K562 (cell line): ENCODE measurements around the gene VSIG10L. TPM values are rescaled to one million over a fixed set of nuclear protein-coding genes. Genes with fewer than 3 reads are reported as not detected.

ENCODE experiments used
- CREM ChIP-seq: IDR thresholded peaks from 2 replicates; pipeline ENCODE4 v1.6.1; 2014; ENCODE audit warnings: antibody characterized with exemption, low read depth
- DLX4 ChIP-seq: fragments of 250-450 bp; sonication (Bioruptor Pico); IDR thresholded peaks from 2 replicates; pipeline ENCODE4 v1.6.1; 2021; ENCODE audit warnings: mild to moderate bottlenecking
- ELF1 ChIP-seq: fragments of 200-800 bp; sonication (Bioruptor generic); IDR thresholded peaks from 2 replicates; pipeline ENCODE4 v1.6.1; 2016; ENCODE audit warnings: missing genetic modification characterization, missing compliant biosample characterization
- HNRNPK ChIP-seq: fragments of 200-400 bp; formaldehyde crosslinking; IDR thresholded peaks from one replicate; pipeline ENCODE4 v1.6.1; 2018; ENCODE audit warnings: mild to moderate bottlenecking, low read depth, low read length; ENCODE audit not compliant: poor library complexity, severe bottlenecking
- MAFK ChIP-seq: IDR thresholded peaks from 2 replicates; pipeline ENCODE4 v1.6.1; 2011; ENCODE audit warnings: low read length, improper control_type of control experiment
- MGA ChIP-seq: fragments of 450-650 bp; IDR thresholded peaks from 2 replicates; pipeline ENCODE4 v1.6.1; 2016; ENCODE audit warnings: mild to moderate bottlenecking, moderate library complexity
- MNT ChIP-seq, 2 experiments: fragments of 450-650 bp; conservative IDR thresholded peaks; 2 replicates each; pipeline ENCODE4 v1.6.1; 2017; ENCODE audit warnings: mild to moderate bottlenecking in 2 of 2, moderate library complexity in 2 of 2
- NFIC ChIP-seq: fragments of 450-650 bp; IDR thresholded peaks from 2 replicates; pipeline ENCODE4 v1.6.1; 2017; ENCODE audit warnings: mild to moderate bottlenecking, inconsistent platforms
- SIN3A ChIP-seq, 2 experiments: fragments of 150-350 bp in 1 of 2; IDR thresholded peaks; 2 replicates each; pipeline ENCODE4 v1.6.1; 2011 to 2016; ENCODE audit warnings: borderline replicate concordance in 2 of 2, low read depth in 2 of 2, low read length in 2 of 2, mild to moderate bottlenecking in 2 of 2, moderate library complexity in 2 of 2; ENCODE audit not compliant: control insufficient read depth in 1 of 2
- ZNF511 ChIP-seq: sonication (generic); formaldehyde crosslinking; IDR thresholded peaks from 2 replicates; pipeline ENCODE4 v1.8.0; 2022; ENCODE audit warnings: mild to moderate bottlenecking, missing genetic modification reagents
- polyA plus RNA-seq, 8 experiments: library from polyadenylated mRNA; depleted of rRNA in 4 of 8; stranded (reverse) in 5 of 8; unstranded in 3 of 8; fragments of >200 nt; fragmentation: Nextera tagmentation in 2 of 8; fragmentation: Illumina TruSeq in 1 of 8; extraction: Ambion mirVana in 2 of 8; extraction: Trizol in 1 of 8; gene quantifications; 2 replicates each; pipeline versions ENCODE4 v1.2.1 to v1.2.3, GENCODE V29; 2011 to 2014; ENCODE audit warnings: inconsistent platforms in 1 of 8, missing spikeins in 1 of 8
- total RNA-seq, 7 experiments: library from RNA; depleted of rRNA in 6 of 7; stranded (reverse); fragments of >200 nt in 6 of 7; fragmentation: Illumina TruSeq in 2 of 7; extraction: Trizol in 2 of 7; gene quantifications; 2 replicates each; pipeline versions ENCODE4 v1.2.1 to v1.2.3, GENCODE V29; 2011 to 2021; ENCODE audit warnings: low replicate concordance in 1 of 7

VSIG10L gene
- total and polyA plus RNA-seq, 9 of the 15 experiments (the other 6 are each of a cell fraction or from before 2014, with no cell fraction given) = 1.1 to 7.6 (median 2.2) TPM

GRCh38 chr19:51367565-51368365, 25.8 kb upstream of the VSIG10L start (continued):
- TF ChIP-seq SIN3A (IDR thresholded peaks at IDR 0.05; ENCODE audit: borderline replicate concordance in 2 of 2, control insufficient read depth in 1 of 2, low read depth in 2 of 2, low read length in 2 of 2) (peak; percentile 54; a peak in 2 of 4 replicates), MGA (0 out of 2 replicates have a peak, but pooled peaks have one; percentile 71), ZNF511 (CRISPR knock-in tag) (peak; percentile 44; the same call in 1 of the 2 replicates), MAFK (peak; percentile 1; the same call in 1 of the 2 replicates), MNT (conservative IDR thresholded peaks at IDR 0.05) (peak; percentile 78 to 89; a peak in 3 of 4 replicates), CREM (peak; percentile 52), DLX4 (CRISPR knock-in tag) (no peak), ELF1 (0 out of 2 replicates have a peak, but pooled peaks have one; percentile 42), HNRNPK (no peak), NFIC (0 out of 2 replicates have a peak, but pooled peaks have one; percentile 11)
